ENCODE data around the gene RNASE12. TPM values are rescaled to one million over a fixed set of nuclear protein-coding genes. Genes with fewer than 3 reads are reported as not detected.

RNASE12 gene
- polyA plus RNA-seq = not detected in 2 replicates

GRCh38 chr14:20591235-20591634 is at the start of gene RNASE12:
Gene RNASE12, minus strand, starts transcription at chr14:20591376. Its CDS starts 653 bp downstream, at chr14:20590723.

GRCh38 chr14:20587489-20588154 is 3.6 kb downstream of the RNASE12 start, which contains the start of gene RNASE11:
Gene RNASE11, minus strand, starts transcription at chr14:20588001.

GRCh38 chr14:20560961-20561360 is 30.2 kb downstream of the RNASE12 start, which contains the start of gene RNASE9:
Gene RNASE9, minus strand, starts transcription at chr14:20561047.

Other genes starting within 250 kb of the RNASE12 start
- gene PARP2, start 247.7 kb downstream of the RNASE12 start, polyA plus RNA-seq = 13.1 and 22.0 TPM in 2 replicates
- gene TEP1, start 177.9 kb downstream of the RNASE12 start, polyA plus RNA-seq = 0.08 and 1.3 TPM in 2 replicates
- 0.08 and 0.16 TPM in 2 replicates for gene KLHL33, start 155.2 kb downstream of the RNASE12 start, polyA plus RNA-seq
- 31.4 and 51.1 TPM in 2 replicates for gene OSGEP, start 136.6 kb downstream of the RNASE12 start, polyA plus RNA-seq
- 84.3 and 107 TPM in 2 replicates for gene APEX1, start 136.2 kb downstream of the RNASE12 start, polyA plus RNA-seq
- gene PIP4P1, start 129.9 kb downstream of the RNASE12 start, polyA plus RNA-seq = 16.3 and 16.4 TPM in 2 replicates
- gene PNP, start 122.0 kb downstream of the RNASE12 start, polyA plus RNA-seq = 1.1 and 10.0 TPM in 2 replicates
- gene RNASE10, start 85.8 kb downstream of the RNASE12 start, polyA plus RNA-seq = not detected in 2 replicates
- gene RNASE9, start 30.3 kb downstream of the RNASE12 start, polyA plus RNA-seq = not detected in 2 replicates
- gene RNASE11, start 3.4 kb downstream of the RNASE12 start, polyA plus RNA-seq = not detected in 2 replicates
- gene OR6S1, start 50.3 kb upstream of the RNASE12 start, polyA plus RNA-seq = not detected in 2 replicates
- 2.5 TPM in 1 of 2 replicates, not detected in the other for gene RNASE4, start 93.2 kb upstream of the RNASE12 start, polyA plus RNA-seq
- gene ANG, start 97.4 kb upstream of the RNASE12 start, polyA plus RNA-seq = 1.7 TPM in 1 of 2 replicates, not detected in the other
- gene EDDM3A, start 154.5 kb upstream of the RNASE12 start, polyA plus RNA-seq = not detected in 2 replicates
- not detected in 2 replicates for gene EDDM3B, start 177.0 kb upstream of the RNASE12 start, polyA plus RNA-seq
- not detected in 2 replicates for gene RNASE6, start 189.9 kb upstream of the RNASE12 start, polyA plus RNA-seq
- gene RNASE1, start 211.5 kb upstream of the RNASE12 start, polyA plus RNA-seq = 10.1 and 37.8 TPM in 2 replicates